ENCODE data around the gene ARGLU1. TPM values are rescaled to one million over a fixed set of nuclear protein-coding genes. Genes with fewer than 3 reads are reported as not detected.

Gene ARGLU1
- polyA plus RNA-seq, 3 donors = 22.4 to 168 (median 27.2) TPM

DNA sequence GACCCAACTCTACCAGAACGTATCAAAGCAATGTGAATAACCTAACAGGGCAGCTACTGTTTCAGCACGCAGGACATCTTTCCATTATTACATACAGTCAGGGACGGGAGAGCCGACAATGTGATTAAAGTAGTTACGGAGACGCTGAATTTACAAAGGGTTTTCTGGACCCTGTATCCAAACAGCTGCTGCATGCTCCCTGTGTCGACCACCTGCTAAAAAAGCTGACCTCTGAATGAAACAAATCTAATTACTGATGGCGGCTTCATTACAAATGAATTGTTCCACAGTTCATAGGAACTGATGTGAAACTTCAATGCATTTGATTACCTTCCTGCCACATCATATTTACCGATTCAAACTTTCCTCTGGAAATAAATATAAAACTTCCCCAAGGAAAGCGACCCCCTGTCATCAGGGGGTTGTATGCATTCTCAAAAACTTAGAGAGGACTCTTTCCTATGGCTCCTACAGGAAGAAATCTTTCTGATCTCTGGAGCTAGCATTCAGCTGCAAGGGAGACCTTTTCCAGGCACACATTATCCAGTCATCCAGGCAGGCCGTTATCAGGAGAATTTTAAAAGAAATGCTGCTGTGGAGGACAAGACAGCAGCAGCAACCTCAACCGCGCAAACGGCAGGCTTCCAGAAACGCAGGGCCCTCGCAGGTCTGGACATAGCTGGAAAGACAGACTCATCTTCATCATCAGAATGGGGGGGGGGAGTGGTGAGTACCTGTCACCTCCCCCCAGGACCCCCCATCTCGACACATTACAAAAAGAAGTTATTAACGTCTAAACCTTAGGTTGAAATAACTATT, 35.6 kb downstream of the ARGLU1 start:
- H3K4me2 ChIP-seq (replicated peaks; ENCODE audit: extremely low read depth, low read length, poor library complexity, severe bottlenecking) = no peak overlapping the region
- TF ChIP-seq CTCF (IDR thresholded peaks at IDR 0.05) = no peak

DNA sequence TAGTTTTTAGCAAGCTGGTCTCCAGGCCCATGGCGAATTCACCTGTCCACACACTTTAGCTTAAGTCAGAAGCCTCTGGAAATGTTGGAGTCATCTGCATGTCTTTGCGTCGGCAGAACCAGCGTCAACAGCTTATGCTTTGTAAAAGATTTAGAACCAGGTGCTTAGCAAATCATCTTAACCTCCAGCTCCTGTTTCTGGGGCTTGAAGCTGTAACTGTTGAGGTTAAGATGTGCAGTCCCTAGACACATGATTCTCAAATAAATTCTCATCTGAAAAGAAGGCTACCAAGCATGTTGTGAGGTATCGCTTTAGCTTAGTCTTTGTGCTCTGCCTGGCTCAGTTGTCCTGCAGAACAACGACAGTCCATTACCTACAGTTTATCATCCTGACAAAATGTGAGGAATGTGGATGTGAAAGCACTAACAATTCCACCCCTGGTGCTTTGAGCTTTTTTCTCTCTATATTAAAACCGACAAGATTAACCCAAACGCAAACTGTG, 36.9 kb downstream of the ARGLU1 start:
- H3K27ac Mint-ChIP-seq = no peak overlapping the region
- TF ChIP-seq CTCF (IDR thresholded peaks at IDR 0.05) = no peak
- no peak overlapping the region for H3K27ac ChIP-seq (ENCODE audit: low read depth in 1 of 2, low read length in 2 of 2)
- no peaks in the 10 kb centered on the region for H3K79me2 ChIP-seq (ENCODE audit: insufficient read depth, low read length)
- H3K4me1 ChIP-seq (ENCODE audit: control insufficient read depth in 1 of 2, insufficient read depth in 2 of 2, low read length in 2 of 2) = peaks cover 20 to 28% of the 10 kb centered on the region in 2 donors
- no peak overlapping the region for H3K9ac ChIP-seq (ENCODE audit: insufficient read depth, low read length, poor library complexity, severe bottlenecking)
- intact Hi-C loops (cut with micrococcal nuclease) = no loop called here
- DNase-seq = no peak
- peaks cover 19% of the 10 kb centered on the region for H3K4me1 Mint-ChIP-seq
- H3K9me3 Mint-ChIP-seq = peaks cover 0 to 8% (median 4%) of the 10 kb centered on the region in 7 donors
- H3K36me3 Mint-ChIP-seq = peaks cover 0 to 2% of the 10 kb centered on the region in 2 donors
- 80% methylated on average over 1 of the region's 8 CpGs for WGBS (ENCODE audit: insufficient coverage)
- H3K4me2 ChIP-seq (replicated peaks; ENCODE audit: extremely low read depth, low read length, poor library complexity, severe bottlenecking) = no peak overlapping the region
- H3K27me3 Mint-ChIP-seq (ENCODE audit: low read depth in 3 of 3) = peaks cover 50 to 74% (median 56%) of the 10 kb centered on the region in 3 donors
- peaks cover 63 to 76% of the 10 kb centered on the region in 2 donors for H3K27me3 ChIP-seq (ENCODE audit: control insufficient read depth in 2 of 2, insufficient read depth in 2 of 2, low read length in 2 of 2)
- H4K20me1 ChIP-seq (ENCODE audit: insufficient read depth, low read length) = no peaks in the 10 kb centered on the region
- H3K4me3 Mint-ChIP-seq = peak overlapping the region in 1 of 2 donors; percentile 26
- no peak overlapping the region for H2AFZ ChIP-seq (ENCODE audit: insufficient read depth, low read depth, low read length, poor library complexity, severe bottlenecking)
- H3K36me3 ChIP-seq (replicated peaks in 1 of 2; ENCODE audit: control insufficient read depth in 1 of 2, insufficient read depth in 2 of 2, low read length in 2 of 2) = no peaks in the 10 kb centered on the region
- H3K9me3 ChIP-seq (replicated peaks in 1 of 2; ENCODE audit: control insufficient read depth in 1 of 2, insufficient read depth in 1 of 2, low read length in 2 of 2) = peaks cover 0 to 15% of the 10 kb centered on the region in 2 donors
- H3K4me3 ChIP-seq (replicated peaks in 1 of 3; ENCODE audit: low read depth in 2 of 3, low read length in 3 of 3) = no peak overlapping the region

More for the DNA sequence above, 35.6 kb downstream of the ARGLU1 start:
- no peaks in the 10 kb centered on the region for H3K36me3 ChIP-seq (replicated peaks in 1 of 2; ENCODE audit: control insufficient read depth in 1 of 2, insufficient read depth in 2 of 2, low read length in 2 of 2)
- Mint-ChIP-seq H3K4me3 (peak overlapping the region; percentile 31 to 79), H3K36me3 (peaks cover 0 to 5% of the 10 kb centered on the region in 2 donors), H3K9me3 (peaks cover 0 to 8% (median 4%) of the 10 kb centered on the region in 7 donors), H3K27me3 (ENCODE audit: low read depth in 3 of 3) (peaks cover 59 to 80% (median 61%) of the 10 kb centered on the region in 3 donors), H3K27ac (no peak overlapping the region), H3K4me1 (peaks cover 24% of the 10 kb centered on the region)
- H3K4me3 ChIP-seq (replicated peaks in 1 of 3; ENCODE audit: low read depth in 2 of 3, low read length in 3 of 3) = peak overlapping the region in 1 of 3 experiments; percentile 51
- H3K9me3 ChIP-seq (replicated peaks in 1 of 2; ENCODE audit: control insufficient read depth in 1 of 2, insufficient read depth in 1 of 2, low read length in 2 of 2) = peaks cover 0 to 15% of the 10 kb centered on the region in 2 donors
- H2AFZ ChIP-seq (ENCODE audit: insufficient read depth, low read depth, low read length, poor library complexity, severe bottlenecking) = no peak overlapping the region
- H3K4me1 ChIP-seq (ENCODE audit: control insufficient read depth in 1 of 2, insufficient read depth in 2 of 2, low read length in 2 of 2) = peaks cover 24 to 34% of the 10 kb centered on the region in 2 donors
- DNase-seq = no peak
- intact Hi-C loops (cut with micrococcal nuclease) = no loop called here
- H3K79me2 ChIP-seq (ENCODE audit: insufficient read depth, low read length) = no peaks in the 10 kb centered on the region
- H3K27ac ChIP-seq (ENCODE audit: low read depth in 1 of 2, low read length in 2 of 2) = no peak overlapping the region
- peaks cover 63 to 86% of the 10 kb centered on the region in 2 donors for H3K27me3 ChIP-seq (ENCODE audit: control insufficient read depth in 2 of 2, insufficient read depth in 2 of 2, low read length in 2 of 2)
- H3K9ac ChIP-seq (ENCODE audit: insufficient read depth, low read length, poor library complexity, severe bottlenecking) = no peak overlapping the region
- WGBS (ENCODE audit: insufficient coverage) = 59% methylated on average over 3 of the region's 18 CpGs
- H4K20me1 ChIP-seq (ENCODE audit: insufficient read depth, low read length) = no peaks in the 10 kb centered on the region

Measured in CD14-positive monocyte (primary cell).